Stimulated activated CD4-positive, alpha-beta T cell treated with anti-CD3 and anti-CD28 coated beads, TNF-alpha, amount 100 ng/mL, for 48 hours (primary cell): ENCODE measurements around the gene CEACAM4.
"Not testable (repeated sequence)": the region's sequence is repeated elsewhere in the genome, so short reads cannot be mapped to it uniquely, and the experiment has no call there.

Source experiments
- DNase-seq, 3 donors: peaks; one replicate each; pipeline ENCODE4 v3.0.0-alpha.2; 2020; ENCODE audit warnings: low read depth in 3 of 3

CEACAM4 gene

DNA sequence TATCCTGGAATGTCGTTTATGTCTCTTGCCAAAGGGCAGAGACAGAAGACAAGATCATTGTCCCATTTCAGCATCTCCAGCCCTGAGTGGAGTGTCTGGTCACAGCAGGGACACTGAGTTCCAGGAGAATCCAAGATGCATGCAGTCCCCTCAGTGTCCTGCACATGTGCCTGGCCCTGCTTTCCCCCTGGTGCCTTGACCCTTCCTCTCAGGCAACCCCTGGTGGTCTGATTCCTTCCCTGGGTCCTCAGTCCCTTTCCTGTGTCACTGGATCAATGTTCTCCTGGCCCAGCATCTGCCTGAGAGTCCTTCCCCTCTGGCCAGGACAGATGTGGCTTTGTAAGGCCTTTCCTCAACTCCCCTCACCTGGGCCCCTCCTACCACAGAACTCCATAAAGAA, 41.9 kb downstream of the CEACAM4 start:
- no peak for DNase-seq

DNA sequence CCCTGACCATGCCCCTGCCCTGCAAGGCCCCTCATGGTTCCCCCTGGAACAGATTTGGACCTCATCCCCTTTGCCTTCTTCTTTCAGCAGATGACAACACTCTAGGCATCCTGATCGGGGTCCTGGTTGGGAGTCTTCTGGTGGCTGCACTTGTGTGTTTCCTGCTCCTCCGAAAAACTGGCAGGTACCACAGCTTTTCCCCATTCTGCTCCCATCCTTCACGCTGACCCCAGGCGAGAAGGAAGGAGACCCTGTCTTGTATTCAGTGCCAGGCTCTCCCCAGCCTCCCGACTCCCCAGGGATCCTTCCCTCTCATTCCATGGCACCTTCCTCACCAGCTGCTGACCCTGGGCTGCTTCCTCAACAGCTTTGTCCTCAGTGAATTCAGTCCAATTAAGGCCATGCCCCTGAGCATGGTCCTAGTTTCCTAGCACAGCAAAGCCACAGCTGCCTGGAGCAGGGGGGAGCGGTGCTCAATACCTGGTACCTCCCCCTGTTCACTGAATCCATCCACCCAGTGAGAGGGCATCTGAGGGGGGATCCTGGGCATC, 42.5 kb downstream of the CEACAM4 start:
- DNase-seq, result no peak

DNA sequence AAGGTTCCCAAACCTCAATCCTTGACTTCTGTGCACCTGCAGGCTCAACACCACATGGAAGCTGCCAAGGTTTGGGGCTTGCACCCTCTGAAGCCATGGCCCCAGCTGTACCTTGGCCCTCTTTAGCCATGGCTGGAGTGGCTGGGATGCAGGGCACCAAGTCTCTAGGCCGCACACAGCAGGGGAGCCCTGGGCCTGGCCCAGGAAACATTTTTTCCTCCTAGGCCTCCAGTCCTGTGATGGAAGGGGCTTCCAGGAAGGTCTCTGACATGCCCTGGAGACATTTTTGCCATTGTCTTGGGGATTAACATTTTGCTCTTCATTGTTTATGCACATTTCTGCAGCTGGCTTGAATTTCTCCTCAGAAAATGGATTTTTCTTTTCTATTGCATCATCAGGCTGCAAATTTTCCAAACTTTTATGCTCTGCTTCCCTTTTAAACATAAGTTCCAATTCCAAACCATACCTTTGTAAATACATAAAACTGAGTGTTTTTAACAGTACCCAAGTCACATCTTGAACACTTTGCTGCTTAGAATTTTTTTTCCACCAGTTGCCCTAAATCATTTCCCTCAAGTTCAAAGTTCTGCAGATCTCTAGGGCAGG, 44.2 kb downstream of the CEACAM4 start:
- DNase-seq, result not testable (repeated sequence)

DNA sequence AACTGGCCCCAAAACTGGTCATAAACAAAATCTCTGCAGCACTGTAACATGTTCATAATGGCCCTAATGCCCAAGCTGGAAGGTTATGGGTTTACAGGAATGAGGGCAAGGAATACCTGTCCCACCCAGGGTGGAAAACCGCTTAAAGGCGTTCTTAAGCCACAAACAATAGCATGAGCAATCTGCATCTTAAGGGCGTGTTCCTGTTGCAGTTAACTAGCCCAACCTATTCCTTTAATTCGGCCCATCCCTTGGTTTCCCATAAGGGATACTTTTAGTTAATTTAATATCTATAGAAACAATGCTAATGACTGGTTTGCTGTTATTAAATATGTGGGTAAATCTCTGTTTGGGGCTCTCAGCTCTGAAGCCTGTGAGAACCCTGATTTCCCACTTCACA, 45.8 kb downstream of the CEACAM4 start:
- DNase-seq, result not testable (repeated sequence)

DNA sequence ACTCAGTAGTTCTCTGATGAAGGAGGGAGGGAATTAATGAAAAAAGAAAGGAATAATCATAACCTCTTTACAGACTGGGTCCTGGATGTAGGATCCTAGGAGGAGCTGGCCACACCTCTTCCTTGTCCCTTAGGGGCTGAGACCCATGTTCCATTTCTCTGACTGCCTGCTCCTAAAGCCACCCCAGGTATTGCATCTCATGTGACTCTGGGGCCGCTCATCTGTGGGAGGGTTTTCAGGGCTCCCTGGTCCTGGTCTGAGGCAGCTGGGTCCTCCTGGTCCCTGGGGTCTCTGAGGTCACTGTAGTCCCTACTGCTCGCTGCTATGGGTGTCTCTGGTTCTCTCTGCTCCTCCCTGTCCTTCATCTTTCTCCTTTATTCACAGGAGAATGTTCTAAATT, 48.0 kb downstream of the CEACAM4 start:
- DNase-seq, result no peak

DNA sequence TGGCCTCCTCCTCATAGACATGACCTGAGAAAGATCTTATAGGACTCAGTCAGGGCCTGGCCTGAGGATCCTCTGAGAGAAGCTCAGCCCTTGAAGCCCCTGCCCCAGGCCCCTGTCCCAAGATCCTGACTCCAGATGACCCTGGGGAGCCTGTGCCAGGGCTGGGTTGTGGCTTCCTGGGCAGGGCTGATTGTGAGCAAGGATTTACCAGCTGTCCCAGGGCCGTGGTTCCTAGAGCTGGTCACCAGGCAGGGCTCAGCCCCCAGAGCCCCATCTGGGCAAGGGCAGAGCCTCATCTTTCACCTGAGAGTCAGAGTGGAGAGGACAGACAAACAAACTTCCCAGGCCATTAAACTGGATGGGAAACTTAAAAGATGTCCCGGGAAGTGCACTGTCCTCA, 49.0 kb downstream of the CEACAM4 start:
- no peak for DNase-seq

DNA sequence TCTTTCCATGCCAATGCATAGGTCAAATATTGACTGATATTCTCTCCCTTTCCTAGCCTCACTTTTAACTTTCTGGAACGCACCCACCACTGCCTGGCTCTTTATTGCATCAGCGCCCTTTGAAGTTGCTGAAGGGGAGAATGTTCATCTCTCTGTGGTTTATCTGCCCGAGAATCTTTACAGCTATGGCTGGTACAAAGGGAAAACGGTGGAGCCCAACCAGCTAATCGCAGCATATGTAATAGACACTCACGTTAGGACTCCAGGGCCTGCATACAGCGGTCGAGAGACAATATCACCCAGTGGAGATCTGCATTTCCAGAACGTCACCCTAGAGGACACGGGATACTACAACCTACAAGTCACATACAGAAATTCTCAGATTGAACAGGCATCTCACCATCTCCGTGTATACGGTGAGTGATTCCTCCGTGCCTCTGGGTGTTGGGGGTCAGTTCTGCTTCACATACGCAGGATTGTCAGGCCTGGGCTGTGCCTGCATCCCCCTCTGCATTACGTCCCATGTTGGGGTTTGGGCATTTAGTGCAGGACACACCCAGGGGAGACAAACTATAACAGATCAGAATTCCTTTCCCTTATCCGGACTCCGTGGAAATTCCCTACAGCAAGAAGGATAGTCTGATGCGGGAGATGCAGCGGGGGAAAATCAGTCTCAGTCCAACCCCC, 49.6 kb downstream of the CEACAM4 start:
- DNase-seq, result no peak

DNA sequence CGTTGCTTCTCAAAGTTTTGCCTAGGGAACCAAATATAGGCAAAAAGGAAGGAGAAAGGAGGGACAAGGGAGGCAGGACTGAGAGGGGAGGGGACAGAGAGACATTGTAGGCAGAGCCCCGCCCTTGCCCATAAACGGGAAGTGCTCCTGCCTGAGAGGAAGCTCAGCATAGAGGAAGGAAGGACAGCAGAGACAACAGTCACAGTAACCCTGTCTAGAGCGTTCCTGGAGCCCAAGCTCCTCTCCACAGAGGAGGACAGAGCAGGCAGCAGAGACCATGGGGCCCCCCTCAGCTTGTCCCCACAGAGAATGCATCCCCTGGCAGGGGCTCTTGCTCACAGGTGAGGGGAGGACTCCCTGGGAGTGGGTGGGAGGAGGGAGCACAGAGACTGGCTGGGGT, 50.9 kb downstream of the CEACAM4 start, which contains the start of gene CEACAM21:
Gene CEACAM21, plus strand, starts transcription at position 169 of the 400 bp plus-strand sequence. Its CDS starts 109 bp downstream, at position 278.
- DNase-seq, result peak in 1 of 3 donors; percentile 43

DNA sequence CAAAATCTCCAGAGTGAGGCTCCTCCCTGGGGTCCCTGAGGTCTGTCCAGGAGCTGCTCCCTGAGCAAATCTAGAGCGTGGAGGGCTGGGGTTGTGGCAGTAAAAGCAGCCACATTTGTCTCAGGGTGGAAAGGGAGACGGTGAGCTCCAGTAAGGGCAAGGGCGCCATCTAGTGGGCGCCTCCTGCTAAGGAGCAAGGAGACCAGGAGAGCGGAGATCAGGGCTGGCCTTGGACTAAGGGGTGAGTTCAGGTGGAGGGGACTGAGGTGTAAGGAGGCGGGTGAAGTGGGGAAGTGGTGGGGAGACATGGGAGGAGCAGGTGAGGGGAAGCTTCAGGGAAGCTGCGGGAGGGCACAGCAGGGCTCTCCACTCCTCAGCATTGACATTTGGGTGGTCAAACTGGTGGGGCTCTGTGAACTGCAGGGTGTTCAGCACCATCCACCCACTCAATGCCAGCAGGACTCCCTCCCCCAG, 56.2 kb downstream of the CEACAM4 start:
- DNase-seq, result peak; percentile 77 to 78 (median 78)

DNA sequence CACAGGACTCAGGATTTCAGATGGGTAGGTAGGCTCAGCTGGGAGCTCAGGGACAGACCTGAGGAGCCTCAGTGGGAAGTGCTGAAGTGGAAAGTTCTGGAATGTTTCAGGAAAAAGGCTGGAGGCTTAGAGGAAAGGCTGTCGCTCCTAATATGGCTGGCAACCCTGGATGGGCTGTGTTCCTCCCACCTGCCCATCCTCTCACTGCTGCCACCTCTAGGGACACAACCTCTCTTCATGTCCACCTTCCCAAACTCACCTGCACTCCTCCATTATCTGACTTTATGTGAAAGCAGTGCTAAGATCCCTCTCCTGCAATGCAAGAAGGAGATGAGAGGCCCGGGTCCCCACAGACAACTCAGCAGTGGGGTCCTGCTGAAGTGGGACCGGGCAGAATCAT, 56.7 kb downstream of the CEACAM4 start:
- DNase-seq, result no peak

DNA sequence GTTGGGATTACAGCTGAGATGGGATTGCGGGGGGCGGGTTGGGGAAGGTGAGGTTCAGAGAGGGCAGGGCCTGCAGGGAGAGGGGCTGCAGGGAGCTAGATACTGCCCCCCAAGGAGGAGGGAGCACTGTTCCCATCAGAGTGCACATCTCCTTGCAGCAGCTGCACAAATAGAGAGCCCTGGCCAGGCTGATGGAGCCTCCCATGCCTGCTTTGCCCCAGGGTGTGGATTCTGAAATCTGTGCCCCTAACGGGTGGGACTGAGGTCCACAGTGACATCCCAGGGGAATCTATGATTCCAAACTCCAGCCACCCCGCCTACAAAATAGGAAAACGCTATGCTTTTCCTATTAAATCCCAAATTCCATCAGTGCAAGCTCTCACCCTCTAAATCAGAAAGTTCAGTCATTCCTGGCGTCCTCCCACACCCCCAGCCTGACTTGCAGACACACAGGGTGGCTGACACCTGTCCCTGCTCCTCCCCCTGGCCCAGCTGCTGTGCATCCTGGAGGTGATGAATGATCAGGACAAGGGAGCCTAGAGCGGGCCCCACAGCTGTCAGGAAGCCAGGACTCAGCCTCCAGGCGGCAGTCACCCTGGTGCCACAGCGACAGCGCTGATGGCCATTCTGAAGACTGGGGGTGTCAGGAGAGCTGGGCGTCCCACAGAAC, 57.3 kb downstream of the CEACAM4 start:
- DNase-seq, result no peak
